Chondrocyte (in vitro differentiated cells): ENCODE measurements around the gene USP10. TPM values are rescaled to one million over a fixed set of nuclear protein-coding genes. Genes with fewer than 3 reads are reported as not detected.

Experiments used
- DNase-seq: peaks from one replicate; pipeline ENCODE4 v3.0.0; 2021; ENCODE audit warnings: mixed read lengths, low spot score
- H3K27ac Mint-ChIP-seq: one replicate; pipeline ENCODE4 v1.8.0; 2021; ENCODE audit warnings: mild to moderate bottlenecking, moderate library complexity, mixed read lengths; ENCODE audit not compliant: unreplicated experiment
- H3K27me3 Mint-ChIP-seq: 2 replicates; pipeline ENCODE4 v1.8.0; 2021; ENCODE audit warnings: low read depth, mixed read lengths
- H3K36me3 Mint-ChIP-seq: 2 replicates; pipeline ENCODE4 v1.8.0; 2021; ENCODE audit warnings: low read depth, mixed read lengths
- H3K4me1 Mint-ChIP-seq: 2 replicates; pipeline ENCODE4 v1.8.0; 2021; ENCODE audit warnings: low read depth, mild to moderate bottlenecking, mixed read lengths
- H3K4me3 Mint-ChIP-seq: one replicate; pipeline ENCODE4 v1.8.0; 2021; ENCODE audit warnings: mild to moderate bottlenecking, moderate library complexity, mixed read lengths; ENCODE audit not compliant: unreplicated experiment
- H3K9me3 Mint-ChIP-seq: 2 replicates; pipeline ENCODE4 v1.8.0; 2021; ENCODE audit warnings: low read depth, mixed read lengths
- CTCF ChIP-seq: fragments of 200-600 bp; sonication (generic); IDR thresholded peaks from 2 replicates; pipeline ENCODE4 v1.5.0; 2021; ENCODE audit warnings: antibody characterized with exemption, mild to moderate bottlenecking, moderate library complexity
- total RNA-seq: library from RNA; stranded (reverse); gene quantifications from 3 replicates; pipeline ENCODE4 v1.2.1, GENCODE V29; 2021

USP10 gene
- total RNA-seq, 1 donor from 2014 or later = 43.0 TPM

GRCh38 chr16:84673561-84673960 lies 26.2 kb upstream of the USP10 start:
- Mint-ChIP-seq H3K4me3 (no peak overlapping the region), H3K9me3 (no peaks in the 10 kb centered on the region), H3K27ac (no peak overlapping the region), H3K4me1 (no peaks in the 10 kb centered on the region), H3K36me3 (no peaks in the 10 kb centered on the region), H3K27me3 (peaks cover 6% of the 10 kb centered on the region)
- DNase-seq = no peak
- no peak for TF ChIP-seq CTCF

GRCh38 chr16:84675423-84675822 lies 24.4 kb upstream of the USP10 start:
- no peak for DNase-seq
- Mint-ChIP-seq H3K4me1 (no peaks in the 10 kb centered on the region), H3K27me3 (peaks cover 6% of the 10 kb centered on the region), H3K9me3 (no peaks in the 10 kb centered on the region), H3K4me3 (no peak overlapping the region), H3K27ac (no peak overlapping the region), H3K36me3 (no peaks in the 10 kb centered on the region)
- no peak for TF ChIP-seq CTCF

DNA sequence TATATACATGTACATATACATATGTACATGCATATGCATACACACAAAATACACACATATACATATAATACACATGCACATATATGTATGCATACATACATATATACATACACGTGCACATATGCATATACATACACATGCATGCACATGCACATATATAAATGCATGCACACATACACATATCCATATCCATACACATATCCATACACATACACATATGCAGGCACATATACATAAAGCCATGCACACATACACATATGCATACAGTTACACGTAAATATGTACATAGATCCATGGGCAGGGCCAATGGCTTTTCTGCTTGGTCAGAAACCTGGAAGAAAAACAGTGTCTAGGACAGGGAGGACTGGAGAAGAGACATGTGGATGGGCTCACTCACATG lies 23.9 kb upstream of the USP10 start:
- H3K9me3 Mint-ChIP-seq = no peaks in the 10 kb centered on the region
- peaks cover 6% of the 10 kb centered on the region for H3K27me3 Mint-ChIP-seq
- no peak for TF ChIP-seq CTCF
- no peaks in the 10 kb centered on the region for H3K36me3 Mint-ChIP-seq
- no peak for DNase-seq
- no peak overlapping the region for H3K27ac Mint-ChIP-seq
- no peaks in the 10 kb centered on the region for H3K4me1 Mint-ChIP-seq
- no peak overlapping the region for H3K4me3 Mint-ChIP-seq

DNA sequence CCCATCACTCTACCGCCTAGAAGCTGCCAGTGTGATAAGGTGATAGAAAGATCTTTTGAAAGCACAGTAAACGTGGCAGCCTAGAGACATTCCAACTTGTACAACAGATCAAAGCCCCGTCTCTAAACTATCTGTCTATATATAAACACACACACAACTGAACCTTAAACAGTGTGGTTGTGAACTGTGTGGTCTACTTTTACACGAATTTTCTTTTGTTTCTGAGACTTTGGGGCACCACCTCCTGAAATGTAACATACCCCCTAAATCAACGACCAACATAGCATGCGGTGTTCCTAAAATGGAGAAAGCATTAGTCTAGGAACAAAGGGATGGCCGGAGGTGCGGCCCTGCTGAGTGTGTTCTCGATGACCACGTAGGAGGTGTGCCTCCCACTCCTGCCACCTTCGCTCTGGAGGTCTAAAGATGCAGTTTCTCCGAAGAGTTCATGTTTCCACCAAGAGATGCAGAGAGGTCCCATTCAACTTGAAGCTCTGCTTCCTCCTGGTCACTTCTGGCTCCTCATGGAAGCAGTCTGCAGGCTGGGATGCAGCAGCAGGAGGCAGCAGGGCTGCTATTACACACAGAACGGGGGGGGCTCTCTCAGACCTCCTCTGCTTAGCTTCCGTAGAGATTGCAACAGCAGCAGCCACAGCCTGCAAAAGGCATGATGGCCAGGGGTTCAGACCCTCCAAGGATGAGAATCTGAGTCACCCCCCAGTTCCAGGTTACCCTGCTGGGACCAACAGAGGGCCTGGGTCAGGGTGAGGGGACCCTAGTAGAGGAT lies 22.6 kb upstream of the USP10 start:
- Mint-ChIP-seq H3K4me1 (no peaks in the 10 kb centered on the region), H3K36me3 (no peaks in the 10 kb centered on the region), H3K9me3 (no peaks in the 10 kb centered on the region), H3K4me3 (no peak overlapping the region), H3K27me3 (peaks cover 6% of the 10 kb centered on the region), H3K27ac (no peak overlapping the region)
- DNase-seq = no peak
- TF ChIP-seq CTCF = no peak

- no peak overlapping the region for H3K27ac Mint-ChIP-seq
- no peaks in the 10 kb centered on the region for H3K4me1 Mint-ChIP-seq
- H3K27me3 Mint-ChIP-seq = peaks cover 6% of the 10 kb centered on the region
- DNase-seq = no peak
- no peaks in the 10 kb centered on the region for H3K36me3 Mint-ChIP-seq
- no peak overlapping the region for H3K4me3 Mint-ChIP-seq
- TF ChIP-seq CTCF = no peak
- H3K9me3 Mint-ChIP-seq = no peaks in the 10 kb centered on the region
These were observed 22.0 kb upstream of the USP10 start for GRCh38 chr16:84677849-84678248.
